ENCODE measurements around the gene ACVR1. TPM values are rescaled to one million over a fixed set of nuclear protein-coding genes. Genes with fewer than 3 reads are reported as not detected.

Gene ACVR1
- total RNA-seq, 1 experiment from 2014 or later: 17.1 TPM

- H3K27me3 ChIP-seq (replicated peaks; ENCODE audit: insufficient read depth, low read depth, low read length, poor library complexity): no peaks in the 10 kb centered on the region
Measured at GRCh38 chr2:157818227-157818626, 57.9 kb downstream of the ACVR1 start.

GRCh38 chr2:157815421-157815820 lies 60.7 kb downstream of the ACVR1 start:
- POLR2A ChIA-PET (ENCODE audit: low non-redundant PET): no interaction called here
- TF ChIP-seq EZH2 (IDR thresholded peaks at IDR 0.05; ENCODE audit: borderline replicate concordance, low read depth, low read length, poor library complexity, severe bottlenecking): no peak
- TF ChIP-seq CTCF (conservative IDR thresholded peaks at IDR 0.05; ENCODE audit: low read depth, low read length): no peak
- Histone ChIP-seq H3K9me3 (ENCODE audit: low read depth, low read length, poor library complexity, severe bottlenecking) (no peaks in the 10 kb centered on the region), H3K4me3 (ENCODE audit: low read depth, low read length, poor library complexity, severe bottlenecking) (no peak overlapping the region), H3K27ac (ENCODE audit: low read depth, low read length, poor library complexity, severe bottlenecking) (no peak overlapping the region), H3K27me3 (replicated peaks; ENCODE audit: insufficient read depth, low read depth, low read length, poor library complexity) (no peaks in the 10 kb centered on the region), H3K4me1 (ENCODE audit: insufficient read depth, low read length, poor library complexity, severe bottlenecking) (no peaks in the 10 kb centered on the region), H3K36me3 (ENCODE audit: insufficient read depth, low read length, poor library complexity, severe bottlenecking) (no peaks in the 10 kb centered on the region)
- BruUV-seq (replicated peaks): no TSS peak
- no peak for DNase-seq (ENCODE audit: low spot score)
- intact Hi-C loops (cut with micrococcal nuclease; ENCODE audit: unreplicated experiment): no loop called here
- CTCF ChIA-PET: no interaction called here

More at GRCh38 chr2:157818227-157818626, 57.9 kb downstream of the ACVR1 start:
- Histone ChIP-seq H3K36me3 (ENCODE audit: insufficient read depth, low read length, poor library complexity, severe bottlenecking) (no peaks in the 10 kb centered on the region), H3K4me3 (ENCODE audit: low read depth, low read length, poor library complexity, severe bottlenecking) (no peak overlapping the region), H3K4me1 (ENCODE audit: insufficient read depth, low read length, poor library complexity, severe bottlenecking) (no peaks in the 10 kb centered on the region), H3K9me3 (ENCODE audit: low read depth, low read length, poor library complexity, severe bottlenecking) (no peaks in the 10 kb centered on the region), H3K27ac (ENCODE audit: low read depth, low read length, poor library complexity, severe bottlenecking) (peak overlapping the region; percentile 30)
- ChIA-PET CTCF (no interaction called here), POLR2A (ENCODE audit: low non-redundant PET) (interaction anchor here (0.7 kb wide), 1 partner anchor 24 kb away, joined by 3 read pairs; no protein-coding TSS in a partner anchor)
- no peak for DNase-seq (ENCODE audit: low spot score)
- intact Hi-C loops (cut with micrococcal nuclease; ENCODE audit: unreplicated experiment): no loop called here
- no TSS peak for BruUV-seq (replicated peaks)
- no peak for TF ChIP-seq CTCF (conservative IDR thresholded peaks at IDR 0.05; ENCODE audit: low read depth, low read length)
- no peak for TF ChIP-seq EZH2 (IDR thresholded peaks at IDR 0.05; ENCODE audit: borderline replicate concordance, low read depth, low read length, poor library complexity, severe bottlenecking)

GRCh38 chr2:157813467-157813866 lies 62.7 kb downstream of the ACVR1 start:
- Histone ChIP-seq H3K36me3 (ENCODE audit: insufficient read depth, low read length, poor library complexity, severe bottlenecking) (no peaks in the 10 kb centered on the region), H3K4me1 (ENCODE audit: insufficient read depth, low read length, poor library complexity, severe bottlenecking) (peaks cover 9% of the 10 kb centered on the region), H3K9me3 (ENCODE audit: low read depth, low read length, poor library complexity, severe bottlenecking) (no peaks in the 10 kb centered on the region), H3K4me3 (ENCODE audit: low read depth, low read length, poor library complexity, severe bottlenecking) (no peak overlapping the region), H3K27ac (ENCODE audit: low read depth, low read length, poor library complexity, severe bottlenecking) (no peak overlapping the region), H3K27me3 (replicated peaks; ENCODE audit: insufficient read depth, low read depth, low read length, poor library complexity) (no peaks in the 10 kb centered on the region)
- no peak for TF ChIP-seq EZH2 (IDR thresholded peaks at IDR 0.05; ENCODE audit: borderline replicate concordance, low read depth, low read length, poor library complexity, severe bottlenecking)
- no peak for TF ChIP-seq CTCF (conservative IDR thresholded peaks at IDR 0.05; ENCODE audit: low read depth, low read length)
- BruUV-seq (replicated peaks): no TSS peak
- ChIA-PET POLR2A (ENCODE audit: low non-redundant PET) (no interaction called here), CTCF (no interaction called here)
- intact Hi-C loops (cut with micrococcal nuclease; ENCODE audit: unreplicated experiment): no loop called here
- no peak for DNase-seq (ENCODE audit: low spot score)
